ENCODE data around the gene ARFRP1. TPM values are rescaled to one million over a fixed set of nuclear protein-coding genes. Genes with fewer than 3 reads are reported as not detected.
"Not testable (repeated sequence)": the region's sequence is repeated elsewhere in the genome, so short reads cannot be mapped to it uniquely, and the experiment has no call there.

ARFRP1 gene
- polyA plus RNA-seq, 3 donors, result 18.2 to 31.1 (median 20.7) TPM

GRCh38 chr20:63652192-63652980 lies 55.4 kb downstream of the ARFRP1 start:
- Histone ChIP-seq H3K36me3 (replicated peaks in 1 of 2; ENCODE audit: control insufficient read depth in 1 of 2, insufficient read depth in 2 of 2, low read length in 2 of 2) (no peaks in the 10 kb centered on the region), H2AFZ (ENCODE audit: insufficient read depth, low read depth, low read length, poor library complexity, severe bottlenecking) (peak overlapping the region; percentile 50), H3K4me1 (ENCODE audit: control insufficient read depth in 1 of 2, insufficient read depth in 2 of 2, low read length in 2 of 2) (peaks cover 19 to 29% of the 10 kb centered on the region in 2 donors), H4K20me1 (ENCODE audit: insufficient read depth, low read length) (no peaks in the 10 kb centered on the region), H3K9ac (ENCODE audit: insufficient read depth, low read length, poor library complexity, severe bottlenecking) (no peak overlapping the region), H3K79me2 (ENCODE audit: insufficient read depth, low read length) (no peaks in the 10 kb centered on the region), H3K4me3 (replicated peaks in 1 of 3; ENCODE audit: low read depth in 2 of 3, low read length in 3 of 3) (peak overlapping the region in 1 of 3 experiments; percentile 55), H3K27ac (ENCODE audit: low read depth in 1 of 2, low read length in 2 of 2) (no peak overlapping the region), H3K4me2 (replicated peaks; ENCODE audit: extremely low read depth, low read length, poor library complexity, severe bottlenecking) (peak overlapping the region; percentile 69), H3K27me3 (ENCODE audit: control insufficient read depth in 2 of 2, insufficient read depth in 2 of 2, low read length in 2 of 2) (peaks cover 16 to 33% of the 10 kb centered on the region in 2 donors), H3K9me3 (replicated peaks in 1 of 2; ENCODE audit: control insufficient read depth in 1 of 2, insufficient read depth in 1 of 2, low read length in 2 of 2) (peaks cover 0 to 7% of the 10 kb centered on the region in 2 donors)
- H3K27ac Mint-ChIP-seq, result no peak overlapping the region
- peaks cover 0 to 3% of the 10 kb centered on the region in 2 donors for H3K36me3 Mint-ChIP-seq
- H3K4me1 Mint-ChIP-seq, result peaks cover 20% of the 10 kb centered on the region
- peak overlapping the region; percentile 31 to 87 for H3K4me3 Mint-ChIP-seq
- DNase-seq, result no peak
- H3K9me3 Mint-ChIP-seq, result peaks cover 0 to 8% (median 3%) of the 10 kb centered on the region in 7 donors
- under 1% methylated on average over 66 of the region's 91 CpGs for WGBS (ENCODE audit: insufficient coverage)
- TF ChIP-seq CTCF (IDR thresholded peaks at IDR 0.05), result no peak
- intact Hi-C loops (cut with micrococcal nuclease), result no loop called here
- H3K27me3 Mint-ChIP-seq (ENCODE audit: low read depth in 3 of 3), result peaks cover 20 to 39% (median 35%) of the 10 kb centered on the region in 3 donors

- Histone ChIP-seq H3K36me3 (replicated peaks in 1 of 2; ENCODE audit: control insufficient read depth in 1 of 2, insufficient read depth in 2 of 2, low read length in 2 of 2) (no peaks in the 10 kb centered on the region), H3K9me3 (replicated peaks in 1 of 2; ENCODE audit: control insufficient read depth in 1 of 2, insufficient read depth in 1 of 2, low read length in 2 of 2) (peaks cover 0 to 7% of the 10 kb centered on the region in 2 donors), H3K4me1 (ENCODE audit: control insufficient read depth in 1 of 2, insufficient read depth in 2 of 2, low read length in 2 of 2) (peaks cover 16 to 25% of the 10 kb centered on the region in 2 donors), H3K9ac (ENCODE audit: insufficient read depth, low read length, poor library complexity, severe bottlenecking) (no peak overlapping the region), H3K79me2 (ENCODE audit: insufficient read depth, low read length) (no peaks in the 10 kb centered on the region), H2AFZ (ENCODE audit: insufficient read depth, low read depth, low read length, poor library complexity, severe bottlenecking) (peak overlapping the region; percentile 50), H3K27ac (ENCODE audit: low read depth in 1 of 2, low read length in 2 of 2) (no peak overlapping the region), H3K4me2 (replicated peaks; ENCODE audit: extremely low read depth, low read length, poor library complexity, severe bottlenecking) (peak overlapping the region; percentile 69), H3K4me3 (replicated peaks in 1 of 3; ENCODE audit: low read depth in 2 of 3, low read length in 3 of 3) (peak overlapping the region in 1 of 3 experiments; percentile 55), H3K27me3 (ENCODE audit: control insufficient read depth in 2 of 2, insufficient read depth in 2 of 2, low read length in 2 of 2) (peaks cover 16 to 33% of the 10 kb centered on the region in 2 donors), H4K20me1 (ENCODE audit: insufficient read depth, low read length) (no peaks in the 10 kb centered on the region)
- peaks cover 0 to 8% (median 3%) of the 10 kb centered on the region in 7 donors for H3K9me3 Mint-ChIP-seq
- H3K36me3 Mint-ChIP-seq, result peaks cover 0 to 3% of the 10 kb centered on the region in 2 donors
- H3K4me1 Mint-ChIP-seq, result peaks cover 15% of the 10 kb centered on the region
- H3K27ac Mint-ChIP-seq, result no peak overlapping the region
- intact Hi-C loops (cut with micrococcal nuclease), result no loop called here
- TF ChIP-seq CTCF (IDR thresholded peaks at IDR 0.05), result no peak
- WGBS (ENCODE audit: insufficient coverage), result 8% methylated on average over 5 of the region's 11 CpGs
- peaks cover 20 to 39% (median 35%) of the 10 kb centered on the region in 3 donors for H3K27me3 Mint-ChIP-seq (ENCODE audit: low read depth in 3 of 3)
- DNase-seq, result no peak
- H3K4me3 Mint-ChIP-seq, result peak overlapping the region; percentile 31 to 87
Measured at GRCh38 chr20:63651942-63652191, 55.9 kb downstream of the ARFRP1 start.

- peaks cover 16 to 25% of the 10 kb centered on the region in 2 donors for H3K4me1 ChIP-seq (ENCODE audit: control insufficient read depth in 1 of 2, insufficient read depth in 2 of 2, low read length in 2 of 2)
- peaks cover 15% of the 10 kb centered on the region for H3K4me1 Mint-ChIP-seq
- H3K36me3 Mint-ChIP-seq, result not testable (repeated sequence)
Measured at GRCh38 chr20:63650486-63650885, 57.3 kb downstream of the ARFRP1 start.

More at GRCh38 chr20:63650486-63650885, 57.3 kb downstream of the ARFRP1 start:
- peaks cover 16 to 33% of the 10 kb centered on the region in 2 donors for H3K27me3 ChIP-seq (ENCODE audit: control insufficient read depth in 2 of 2, insufficient read depth in 2 of 2, low read length in 2 of 2)
- H3K4me3 Mint-ChIP-seq; H3K9me3 ChIP-seq (replicated peaks in 1 of 2; ENCODE audit: control insufficient read depth in 1 of 2, insufficient read depth in 1 of 2, low read length in 2 of 2); H3K27ac Mint-ChIP-seq; H3K36me3 ChIP-seq (replicated peaks in 1 of 2; ENCODE audit: control insufficient read depth in 1 of 2, insufficient read depth in 2 of 2, low read length in 2 of 2); H3K4me3 ChIP-seq (replicated peaks in 1 of 3; ENCODE audit: low read depth in 2 of 3, low read length in 3 of 3); DNase-seq; intact Hi-C loops (cut with micrococcal nuclease); H3K9ac ChIP-seq (ENCODE audit: insufficient read depth, low read length, poor library complexity, severe bottlenecking); H2AFZ ChIP-seq (ENCODE audit: insufficient read depth, low read depth, low read length, poor library complexity, severe bottlenecking); H3K27ac ChIP-seq (ENCODE audit: low read depth in 1 of 2, low read length in 2 of 2); H3K9me3 Mint-ChIP-seq; H3K4me2 ChIP-seq (replicated peaks; ENCODE audit: extremely low read depth, low read length, poor library complexity, severe bottlenecking); H4K20me1 ChIP-seq (ENCODE audit: insufficient read depth, low read length); H3K79me2 ChIP-seq (ENCODE audit: insufficient read depth, low read length): not testable (repeated sequence)
- WGBS (ENCODE audit: insufficient coverage), result 95% methylated on average over 4 of the region's 25 CpGs
- H3K27me3 Mint-ChIP-seq (ENCODE audit: low read depth in 3 of 3), result peaks cover 21 to 41% (median 36%) of the 10 kb centered on the region in 3 donors

Measured in CD14-positive monocyte (primary cell).